Measurements from ENCODE around the gene CDC20.

GRCh38 chr1:43324810-43325209 lies 34.0 kb upstream of the CDC20 start:
- TF ChIP-seq POLR2AphosphoS5 (IDR thresholded peaks at IDR 0.05; ENCODE audit: low read depth, low read length) (no peak), TCF7L2 (IDR thresholded peaks at IDR 0.05; ENCODE audit: borderline replicate concordance, extremely low read depth, insufficient read depth, insufficient read length) (no peak), POLR2A (IDR thresholded peaks at IDR 0.05; ENCODE audit: borderline replicate concordance, extremely low read depth, insufficient read depth, insufficient read length) (no peak)

Data from HCT116 (cell line).